Epithelial cell of proximal tubule (primary cell): ENCODE data around the gene FAM83C. TPM values are rescaled to one million over a fixed set of nuclear protein-coding genes. Genes with fewer than 3 reads are reported as not detected.
"Not testable (repeated sequence)": the region's sequence is repeated elsewhere in the genome, so short reads cannot be mapped to it uniquely, and the experiment has no call there.

ENCODE experiments used
- DNase-seq: peaks from one replicate; pipeline ENCODE4 v3.0.0-alpha.2; 2011; ENCODE audit warnings: low read depth
- H3K4me3 ChIP-seq: 2 replicates; pipeline ENCODE4 v1.5.1; 2011; ENCODE audit warnings: low read depth, mild to moderate bottlenecking, low read length
- CTCF ChIP-seq: conservative IDR thresholded peaks from 2 replicates; pipeline ENCODE4 v1.5.1; 2012; ENCODE audit warnings: low read depth, mild to moderate bottlenecking, low read length
- total RNA-seq: library from RNA; depleted of rRNA; stranded (reverse); fragments of >200 nt; gene quantifications from 2 replicates; pipeline ENCODE4 v1.2.3, GENCODE V29; 2015

FAM83C gene
- total RNA-seq, 1 donor from 2014 or later = not detected

- peak; percentile 43 for TF ChIP-seq CTCF
- peak; percentile 92 for DNase-seq
- H3K4me3 ChIP-seq = peak overlapping the region; percentile 53
Observed at GRCh38 chr20:35262731-35263531, 29.3 kb downstream of the FAM83C start.

DNA sequence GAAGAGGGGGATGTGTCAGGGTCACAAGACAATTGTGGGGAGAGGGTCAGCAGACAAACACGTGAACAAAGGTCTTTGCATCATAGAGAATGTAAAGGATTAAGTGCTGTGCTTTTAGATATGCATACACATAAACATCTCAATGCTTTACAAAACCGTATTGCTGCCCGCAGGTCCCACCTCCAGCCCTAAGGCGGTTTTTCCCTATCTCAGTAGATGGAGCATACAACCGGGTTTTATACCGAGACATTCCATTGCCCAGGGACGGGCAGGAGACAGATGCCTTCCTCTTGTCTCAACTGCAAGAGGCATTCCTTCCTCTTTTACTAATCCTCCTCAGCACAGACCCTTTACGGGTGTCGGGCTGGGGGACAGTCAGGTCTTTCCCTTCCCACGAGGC is 29.9 kb downstream of the FAM83C start:
- not testable (repeated sequence) for DNase-seq
- peak overlapping the region; percentile 21 for H3K4me3 ChIP-seq

GRCh38 chr20:35260426-35260825 is 31.8 kb downstream of the FAM83C start:
- no peak for TF ChIP-seq CTCF
- no peak for DNase-seq

DNA sequence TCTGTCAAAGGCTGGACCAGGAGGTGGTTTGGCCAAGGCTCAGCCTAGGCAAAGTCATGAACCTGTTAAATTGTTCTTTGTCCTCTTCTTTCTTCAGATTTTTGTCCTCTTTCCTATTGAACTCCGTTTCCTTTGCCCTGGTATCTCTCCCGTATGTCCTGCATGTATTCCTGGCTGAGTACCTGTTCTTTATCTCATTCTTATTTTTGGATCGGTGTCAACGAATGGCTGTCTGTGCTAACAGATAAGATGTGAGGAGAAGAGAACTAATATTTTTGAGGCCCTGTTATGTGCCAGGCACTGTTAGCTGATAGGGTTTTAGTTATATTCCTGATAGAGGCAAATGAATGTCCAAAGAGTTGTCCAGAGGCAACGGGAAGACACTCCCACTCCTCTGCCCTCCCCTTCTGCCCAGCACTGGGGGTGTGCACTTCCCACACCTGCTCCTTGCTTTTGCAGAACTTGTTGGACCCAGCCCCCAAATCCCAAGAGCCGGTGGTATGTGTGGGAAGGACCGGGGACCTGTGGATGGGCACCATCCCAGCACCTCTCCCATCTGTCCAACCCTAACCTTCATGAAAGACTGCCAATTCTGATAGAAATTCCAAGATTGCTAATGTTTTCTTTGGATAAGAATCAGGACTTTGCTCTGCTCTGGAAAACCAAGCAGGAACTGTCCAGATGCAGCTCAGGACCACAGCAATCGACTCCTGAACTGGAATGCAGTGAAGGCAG is 34.9 kb downstream of the FAM83C start:
- H3K4me3 ChIP-seq = no peak overlapping the region
- TF ChIP-seq CTCF = no peak
- DNase-seq = no peak

More at GRCh38 chr20:35260426-35260825, 31.8 kb downstream of the FAM83C start:
- H3K4me3 ChIP-seq = no peak overlapping the region

DNA sequence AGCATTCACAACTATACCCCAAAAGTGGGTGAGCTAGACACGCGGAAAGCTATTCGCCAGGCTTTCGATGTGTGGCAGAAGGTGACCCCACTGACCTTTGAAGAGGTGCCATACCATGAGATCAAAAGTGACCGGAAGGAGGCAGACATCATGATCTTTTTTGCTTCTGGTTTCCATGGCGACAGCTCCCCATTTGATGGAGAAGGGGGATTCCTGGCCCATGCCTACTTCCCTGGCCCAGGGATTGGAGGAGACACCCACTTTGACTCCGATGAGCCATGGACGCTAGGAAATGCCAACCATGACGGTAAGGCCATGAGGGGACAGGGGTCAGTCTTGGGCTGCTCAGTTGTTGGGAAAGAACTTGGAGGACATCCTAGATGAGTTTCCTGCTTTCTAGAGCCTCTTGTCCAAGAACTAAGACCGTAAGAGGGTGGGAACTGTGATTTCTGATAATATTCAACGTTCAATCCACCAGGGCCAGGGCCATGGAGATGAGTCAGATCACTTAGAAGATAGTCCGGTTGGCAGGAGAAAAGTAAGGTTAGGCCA is 37.7 kb downstream of the FAM83C start:
- H3K4me3 ChIP-seq = no peak overlapping the region
- no peak for TF ChIP-seq CTCF
- no peak for DNase-seq

DNA sequence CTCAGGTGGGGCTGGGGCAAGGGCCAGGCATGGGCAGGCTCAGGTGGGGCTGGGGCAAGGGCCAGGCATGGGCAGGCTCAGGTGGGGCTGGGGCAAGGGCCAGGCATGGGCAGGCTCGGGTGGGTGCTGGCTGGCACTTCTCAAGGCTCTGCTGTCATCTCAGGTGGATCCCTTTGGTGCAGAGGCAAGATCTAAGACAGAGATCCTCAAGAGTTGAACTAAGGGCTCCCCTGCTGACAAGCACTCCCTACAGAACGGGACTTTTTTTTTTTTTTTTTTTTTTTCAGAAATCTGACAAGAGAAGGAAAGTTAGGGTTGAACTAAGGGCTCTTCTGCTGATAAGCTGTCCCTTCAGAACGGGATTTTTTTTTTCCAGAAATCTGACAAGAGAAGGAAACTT is 39.2 kb downstream of the FAM83C start:
- no peak for DNase-seq
- H3K4me3 ChIP-seq = no peak overlapping the region
- no peak for TF ChIP-seq CTCF

DNA sequence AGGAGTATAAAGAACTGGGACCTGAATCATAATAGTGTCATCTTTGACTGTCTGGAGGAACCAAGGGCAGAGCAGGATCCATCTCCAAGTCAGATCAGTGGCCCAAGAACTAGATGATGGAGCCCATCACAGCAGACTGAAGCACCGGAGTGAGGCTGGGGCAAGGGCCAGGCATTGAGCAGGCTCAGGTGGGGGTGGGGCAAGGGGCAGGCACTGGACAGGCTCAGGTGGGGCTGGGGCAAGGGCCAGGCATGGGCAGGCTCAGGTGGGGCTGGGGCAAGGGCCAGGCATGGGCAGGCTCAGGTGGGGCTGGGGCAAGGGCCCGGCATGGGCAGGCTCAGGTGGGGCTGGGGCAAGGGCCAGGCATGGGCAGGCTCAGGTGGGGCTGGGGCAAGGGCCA is 39.6 kb downstream of the FAM83C start:
- H3K4me3 ChIP-seq, DNase-seq: not testable (repeated sequence)

- no peak for TF ChIP-seq CTCF
Observed at GRCh38 chr20:35252037-35252461, 40.2 kb downstream of the FAM83C start.

More at GRCh38 chr20:35252037-35252461, 40.2 kb downstream of the FAM83C start:
- H3K4me3 ChIP-seq = no peak overlapping the region
- no peak for DNase-seq
